ES-I3 (cell line): ENCODE measurements around the gene HIPK2.
"Not testable (repeated sequence)": the region's sequence is repeated elsewhere in the genome, so short reads cannot be mapped to it uniquely, and the experiment has no call there.

ENCODE experiments used
- H3K36me3 ChIP-seq: 2 replicates; pipeline ENCODE4 v1.6.1; 2013; ENCODE audit warnings: mild to moderate bottlenecking, low read length, control low read depth, moderate library complexity; ENCODE audit not compliant: insufficient read depth
- H3K4me1 ChIP-seq: 2 replicates; pipeline ENCODE4 v1.6.1; 2013; ENCODE audit warnings: mild to moderate bottlenecking, control low read depth, low read length; ENCODE audit not compliant: insufficient read depth
- H3K9ac ChIP-seq: 2 replicates; pipeline ENCODE4 v1.6.1; 2013; ENCODE audit warnings: low read depth, mild to moderate bottlenecking, low read length, moderate library complexity
- H3K9me3 ChIP-seq: 2 replicates; pipeline ENCODE4 v1.6.1; 2013; ENCODE audit warnings: mild to moderate bottlenecking, low read length, moderate library complexity; ENCODE audit not compliant: control insufficient read depth, insufficient read depth

HIPK2 gene

GRCh38 chr7:139617074-139617473 is 160.7 kb downstream of the HIPK2 start:
- Histone ChIP-seq H3K9ac (no peak overlapping the region), H3K9me3 (no peaks in the 10 kb centered on the region), H3K36me3 (no peaks in the 10 kb centered on the region), H3K4me1 (peaks cover 12% of the 10 kb centered on the region)

- peaks cover 12% of the 10 kb centered on the region for H3K4me1 ChIP-seq
- H3K36me3 ChIP-seq: no peaks in the 10 kb centered on the region
- H3K9me3 ChIP-seq: no peaks in the 10 kb centered on the region
- H3K9ac ChIP-seq: no peak overlapping the region
Observed at GRCh38 chr7:139614886-139615285, 162.9 kb downstream of the HIPK2 start.

- Histone ChIP-seq H3K4me1 (peaks cover 12% of the 10 kb centered on the region), H3K36me3 (no peaks in the 10 kb centered on the region), H3K9me3 (no peaks in the 10 kb centered on the region), H3K9ac (no peak overlapping the region)
Observed at GRCh38 chr7:139613971-139614411, 163.8 kb downstream of the HIPK2 start.

- peaks cover 12% of the 10 kb centered on the region for H3K4me1 ChIP-seq
- not testable (repeated sequence) for H3K9me3 ChIP-seq, H3K9ac ChIP-seq, H3K36me3 ChIP-seq
Observed at GRCh38 chr7:139611556-139611955, 166.2 kb downstream of the HIPK2 start.

- Histone ChIP-seq H3K36me3 (no peaks in the 10 kb centered on the region), H3K9me3 (no peaks in the 10 kb centered on the region), H3K4me1 (peaks cover 12% of the 10 kb centered on the region), H3K9ac (no peak overlapping the region)
Observed at GRCh38 chr7:139610595-139610994, 167.2 kb downstream of the HIPK2 start.

GRCh38 chr7:139603896-139604295 is 173.9 kb downstream of the HIPK2 start:
- Histone ChIP-seq H3K36me3 (peaks cover 4% of the 10 kb centered on the region; the same call in 1 of the 2 replicates), H3K9me3 (no peaks in the 10 kb centered on the region), H3K9ac (no peak overlapping the region), H3K4me1 (no peaks in the 10 kb centered on the region)

GRCh38 chr7:139603282-139603681 is 174.5 kb downstream of the HIPK2 start:
- H3K4me1 ChIP-seq: no peaks in the 10 kb centered on the region
- H3K9me3 ChIP-seq: no peaks in the 10 kb centered on the region
- H3K36me3 ChIP-seq: peaks cover 4% of the 10 kb centered on the region; the same call in 1 of the 2 replicates
- no peak overlapping the region for H3K9ac ChIP-seq

- Histone ChIP-seq H3K4me1 (no peaks in the 10 kb centered on the region), H3K9ac (no peak overlapping the region), H3K36me3 (peaks cover 4% of the 10 kb centered on the region; the same call in 1 of the 2 replicates), H3K9me3 (no peaks in the 10 kb centered on the region)
Observed at GRCh38 chr7:139602143-139602722, 175.6 kb downstream of the HIPK2 start.

GRCh38 chr7:139601176-139601575 is 176.6 kb downstream of the HIPK2 start:
- H3K4me1 ChIP-seq: no peaks in the 10 kb centered on the region
- peaks cover 4% of the 10 kb centered on the region; the same call in 1 of the 2 replicates for H3K36me3 ChIP-seq
- H3K9me3 ChIP-seq: no peaks in the 10 kb centered on the region
- no peak overlapping the region for H3K9ac ChIP-seq

- H3K4me1 ChIP-seq: no peaks in the 10 kb centered on the region
- H3K9ac ChIP-seq: no peak overlapping the region
- peaks cover 4% of the 10 kb centered on the region; the same call in 1 of the 2 replicates for H3K36me3 ChIP-seq
- H3K9me3 ChIP-seq: no peaks in the 10 kb centered on the region
Observed at GRCh38 chr7:139600306-139600705, 177.5 kb downstream of the HIPK2 start.

- peaks cover 4% of the 10 kb centered on the region; the same call in 1 of the 2 replicates for H3K36me3 ChIP-seq
Observed at GRCh38 chr7:139598642-139599041, 179.2 kb downstream of the HIPK2 start.

GRCh38 chr7:139597028-139597427 is 180.8 kb downstream of the HIPK2 start:
- Histone ChIP-seq H3K9me3 (no peaks in the 10 kb centered on the region), H3K36me3 (peaks cover 4% of the 10 kb centered on the region; the same call in 1 of the 2 replicates), H3K4me1 (no peaks in the 10 kb centered on the region), H3K9ac (no peak overlapping the region)

More at GRCh38 chr7:139598642-139599041, 179.2 kb downstream of the HIPK2 start:
- no peak overlapping the region for H3K9ac ChIP-seq
- H3K4me1 ChIP-seq: no peaks in the 10 kb centered on the region
- H3K9me3 ChIP-seq: no peaks in the 10 kb centered on the region

- Histone ChIP-seq H3K9me3 (no peaks in the 10 kb centered on the region), H3K4me1 (no peaks in the 10 kb centered on the region), H3K36me3 (peaks cover 4% of the 10 kb centered on the region; the same call in 1 of the 2 replicates), H3K9ac (no peak overlapping the region)
Observed at GRCh38 chr7:139596626-139597025, 181.2 kb downstream of the HIPK2 start.

GRCh38 chr7:139595806-139596205 is 182.0 kb downstream of the HIPK2 start:
- no peak overlapping the region for H3K9ac ChIP-seq
- H3K36me3 ChIP-seq: peaks cover 4% of the 10 kb centered on the region; the same call in 1 of the 2 replicates
- H3K9me3 ChIP-seq: no peaks in the 10 kb centered on the region
- no peaks in the 10 kb centered on the region for H3K4me1 ChIP-seq

- no peak overlapping the region for H3K9ac ChIP-seq
- H3K4me1 ChIP-seq: no peaks in the 10 kb centered on the region
- H3K9me3 ChIP-seq: no peaks in the 10 kb centered on the region
- H3K36me3 ChIP-seq: no peaks in the 10 kb centered on the region
Observed at GRCh38 chr7:139594911-139595476, 182.8 kb downstream of the HIPK2 start.
